GM10847 (cell line): Measurements from ENCODE around the gene CDH19.

Experiments
- POLR2A ChIP-seq: IDR thresholded peaks from 2 replicates; pipeline ENCODE4 v1.6.1; 2011; ENCODE audit not compliant: insufficient read length; ENCODE audit errors: extremely low read depth

Gene CDH19, protein sequence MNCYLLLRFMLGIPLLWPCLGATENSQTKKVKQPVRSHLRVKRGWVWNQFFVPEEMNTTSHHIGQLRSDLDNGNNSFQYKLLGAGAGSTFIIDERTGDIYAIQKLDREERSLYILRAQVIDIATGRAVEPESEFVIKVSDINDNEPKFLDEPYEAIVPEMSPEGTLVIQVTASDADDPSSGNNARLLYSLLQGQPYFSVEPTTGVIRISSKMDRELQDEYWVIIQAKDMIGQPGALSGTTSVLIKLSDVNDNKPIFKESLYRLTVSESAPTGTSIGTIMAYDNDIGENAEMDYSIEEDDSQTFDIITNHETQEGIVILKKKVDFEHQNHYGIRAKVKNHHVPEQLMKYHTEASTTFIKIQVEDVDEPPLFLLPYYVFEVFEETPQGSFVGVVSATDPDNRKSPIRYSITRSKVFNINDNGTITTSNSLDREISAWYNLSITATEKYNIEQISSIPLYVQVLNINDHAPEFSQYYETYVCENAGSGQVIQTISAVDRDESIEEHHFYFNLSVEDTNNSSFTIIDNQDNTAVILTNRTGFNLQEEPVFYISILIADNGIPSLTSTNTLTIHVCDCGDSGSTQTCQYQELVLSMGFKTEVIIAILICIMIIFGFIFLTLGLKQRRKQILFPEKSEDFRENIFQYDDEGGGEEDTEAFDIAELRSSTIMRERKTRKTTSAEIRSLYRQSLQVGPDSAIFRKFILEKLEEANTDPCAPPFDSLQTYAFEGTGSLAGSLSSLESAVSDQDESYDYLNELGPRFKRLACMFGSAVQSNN

DNA sequence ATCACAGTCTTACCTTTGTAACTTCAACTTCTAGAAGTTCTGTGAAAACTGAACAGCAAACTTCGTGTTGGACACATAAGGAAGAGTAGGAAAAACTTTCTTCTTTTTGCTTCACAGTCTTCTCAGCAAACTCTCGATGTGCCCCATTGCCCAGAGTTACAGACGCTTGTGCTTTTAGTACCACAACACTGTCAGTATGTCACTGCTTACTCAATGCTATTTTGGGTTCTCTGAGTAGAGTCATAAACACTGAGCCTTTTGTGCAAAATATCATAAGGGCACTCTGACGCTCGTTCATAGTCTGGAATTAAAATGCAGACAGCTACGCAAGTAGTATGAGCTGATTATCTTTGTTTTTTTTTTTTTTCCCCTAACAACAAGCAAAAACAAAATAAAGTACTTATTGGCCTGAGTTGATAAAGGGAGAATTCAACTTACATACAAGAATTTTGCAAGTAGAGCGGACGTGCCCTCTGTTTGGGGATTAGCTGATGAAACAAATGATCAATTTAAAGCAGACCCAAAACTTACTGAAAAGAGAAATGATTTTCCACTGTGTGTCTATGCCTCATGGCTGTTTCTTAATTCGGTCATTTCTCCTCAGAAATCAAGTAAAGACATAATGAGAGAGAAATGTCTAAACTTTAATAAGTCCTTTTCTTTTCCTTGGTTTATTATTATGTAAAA lies at the start of gene CDH19:
TSS of gene CDH19 (minus strand) at position 150 of the 687 bp plus-strand sequence. CDS start 31,886 bp downstream, outside the sequence.
- TF ChIP-seq POLR2A: no peak

DNA sequence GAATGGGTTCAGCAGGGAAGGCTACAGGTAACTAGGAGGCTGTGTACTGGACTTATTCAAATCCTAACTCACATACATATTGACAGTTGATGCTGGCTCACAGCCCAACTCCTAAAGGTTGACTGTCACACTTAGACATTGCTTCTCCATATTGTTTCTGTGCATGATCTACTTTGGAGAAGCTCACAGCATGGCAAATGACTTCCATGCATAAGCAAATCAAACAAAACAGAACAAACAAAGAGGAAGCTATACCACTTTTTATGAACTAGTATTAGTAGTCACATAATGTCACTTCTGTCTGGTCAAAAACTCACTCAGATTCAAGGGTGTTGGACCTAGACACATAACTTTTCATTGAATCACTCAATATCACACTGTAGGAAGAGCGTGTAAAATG lies 43.8 kb upstream of the CDH19 start:
- TF ChIP-seq POLR2A: no peak

DNA sequence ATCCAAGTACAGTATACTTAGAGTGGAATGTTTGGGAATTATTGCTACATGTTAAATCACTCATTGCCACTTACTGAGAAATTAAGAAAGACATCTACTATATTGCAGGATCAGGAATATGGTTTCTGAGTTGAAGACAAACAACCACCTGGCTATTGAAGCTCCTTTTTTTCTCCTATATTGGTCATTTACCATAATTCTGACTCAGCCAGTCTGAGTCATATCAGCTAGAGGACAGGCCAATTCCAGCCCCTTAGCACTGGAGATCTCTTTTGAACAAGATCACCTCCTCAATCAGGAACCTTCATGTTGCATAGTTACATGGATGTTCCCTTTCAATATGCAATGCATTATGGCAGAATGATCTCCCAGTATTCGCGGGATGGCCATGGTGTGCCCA lies 42.7 kb upstream of the CDH19 start:
- TF ChIP-seq POLR2A: no peak

DNA sequence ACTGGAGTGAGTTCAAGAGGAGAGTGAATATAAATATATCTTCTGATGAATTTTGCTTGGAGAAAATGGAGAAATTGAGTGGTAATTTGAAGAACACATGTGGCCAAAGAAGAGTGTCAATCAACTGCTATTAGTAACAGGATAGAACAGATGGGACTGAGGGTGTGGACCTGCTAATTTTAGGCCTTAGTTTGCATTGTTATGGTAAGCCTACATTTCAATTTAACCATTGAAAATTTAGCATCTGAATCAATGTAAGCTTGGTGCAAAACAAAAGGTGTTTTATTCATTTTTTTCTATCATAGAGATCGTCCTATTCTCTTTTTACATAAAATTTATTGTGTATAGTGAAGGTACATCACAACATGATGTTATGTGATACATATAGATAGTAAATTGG lies 42.1 kb upstream of the CDH19 start:
- TF ChIP-seq POLR2A: no peak

DNA sequence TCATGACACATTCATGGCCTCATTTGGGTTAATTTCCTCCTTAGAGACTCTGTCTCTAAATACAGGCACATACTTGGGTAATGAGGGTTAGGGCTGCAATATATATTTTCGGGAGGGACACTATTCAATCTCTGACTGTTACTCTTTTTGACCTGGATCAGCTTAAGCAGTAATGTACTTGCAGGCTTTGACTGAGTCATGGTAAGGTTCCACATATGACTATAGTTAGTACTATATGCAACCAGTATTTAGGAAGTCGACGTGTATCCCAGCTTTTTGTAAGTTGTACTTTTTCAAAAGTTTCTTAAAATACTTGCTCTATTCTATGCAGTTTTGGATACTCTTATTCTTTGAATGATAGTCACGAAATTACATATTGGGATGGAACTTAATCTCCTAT lies 37.2 kb upstream of the CDH19 start:
- no peak for TF ChIP-seq POLR2A

DNA sequence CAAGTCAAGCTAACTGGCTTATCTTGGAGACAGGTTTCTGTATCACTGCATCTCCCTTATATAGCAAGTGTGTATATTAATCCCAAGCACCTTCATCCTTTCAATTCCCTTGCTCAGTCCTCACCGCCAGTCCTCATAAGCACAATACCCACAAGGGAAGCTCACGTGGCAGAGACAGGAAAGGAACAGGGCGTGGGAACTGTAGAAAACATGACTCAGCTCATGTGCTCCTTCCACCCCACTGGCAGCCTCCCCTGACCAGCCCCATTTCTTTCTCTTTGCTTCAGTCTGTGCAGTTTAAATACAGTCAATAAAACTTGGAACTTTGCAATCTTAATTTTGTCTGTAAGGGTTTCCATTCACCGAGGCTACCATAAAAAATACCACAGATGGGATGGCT lies 36.5 kb upstream of the CDH19 start:
- no peak for TF ChIP-seq POLR2A

DNA sequence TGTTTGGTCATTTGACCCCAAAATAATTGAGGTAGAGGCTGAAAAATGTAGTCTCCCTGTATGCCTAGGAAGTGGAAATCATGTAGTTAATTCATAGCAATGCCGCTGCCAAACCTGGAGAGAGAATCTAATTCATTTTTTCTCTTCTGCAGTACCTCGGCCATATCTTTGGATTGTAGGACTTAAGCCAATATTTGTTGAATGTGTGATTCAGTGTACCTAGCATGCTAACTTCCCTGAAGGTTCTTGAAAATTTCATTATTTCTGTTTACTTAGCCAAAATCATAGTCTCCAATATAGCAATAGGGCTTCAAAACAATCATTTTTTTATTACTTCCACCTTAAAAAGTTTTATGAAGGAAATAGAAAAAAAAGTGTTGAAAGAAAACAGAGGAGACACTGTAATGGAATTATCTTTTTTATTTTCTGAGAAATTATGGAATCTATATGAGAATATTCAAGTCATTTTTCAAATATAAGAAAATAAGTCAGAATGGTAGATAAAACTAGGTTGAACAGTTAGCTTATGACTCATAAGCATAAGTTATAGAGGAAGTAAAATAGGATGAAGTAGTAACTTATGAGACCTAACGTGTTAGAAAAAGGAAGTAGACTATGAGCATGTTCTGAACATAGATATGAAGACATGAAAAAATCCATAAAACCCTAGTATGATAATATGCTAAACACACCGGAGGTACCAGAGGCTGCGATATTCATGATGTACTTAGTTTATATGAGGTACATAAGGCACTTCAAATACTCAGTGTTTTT lies 35.2 kb upstream of the CDH19 start:
- no peak for TF ChIP-seq POLR2A

DNA sequence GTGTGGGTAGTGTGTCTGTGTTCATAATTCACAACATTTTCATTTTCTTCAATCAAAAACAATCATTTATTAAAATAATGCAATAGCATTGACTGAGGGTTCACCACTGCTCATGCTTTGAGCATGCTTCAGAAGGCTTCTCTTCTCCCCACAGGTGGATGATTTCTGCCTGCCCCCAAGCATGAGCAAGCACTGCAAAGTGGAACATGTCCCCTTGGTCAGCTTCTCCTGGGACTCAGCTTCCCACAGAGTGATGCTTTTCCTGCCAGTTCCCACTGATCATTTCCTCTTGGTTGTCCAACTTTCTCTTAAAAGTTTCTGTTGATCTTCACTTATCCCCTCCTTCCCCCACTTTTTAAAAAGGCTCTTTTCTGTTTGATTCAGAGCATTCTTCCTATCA lies 31.5 kb upstream of the CDH19 start:
- no peak for TF ChIP-seq POLR2A

DNA sequence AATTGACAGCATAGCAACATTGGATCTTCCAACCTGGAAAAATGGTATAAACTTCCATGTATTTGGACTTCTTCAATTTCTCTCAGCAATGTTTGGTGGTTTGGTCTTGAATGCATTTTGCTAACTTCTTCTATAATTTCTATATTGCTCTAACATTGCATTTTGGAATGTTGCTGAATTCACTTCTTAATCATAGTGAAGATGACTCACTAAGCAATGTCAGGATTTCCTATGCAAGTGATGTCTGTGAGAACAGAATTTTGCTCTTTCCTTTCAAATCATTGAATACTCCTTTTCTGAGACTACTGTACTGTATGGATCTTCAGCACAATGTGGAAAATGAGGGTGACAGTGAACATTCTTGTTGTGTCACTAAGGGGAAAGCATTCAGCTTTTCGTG lies 28.9 kb upstream of the CDH19 start:
- TF ChIP-seq POLR2A: no peak

DNA sequence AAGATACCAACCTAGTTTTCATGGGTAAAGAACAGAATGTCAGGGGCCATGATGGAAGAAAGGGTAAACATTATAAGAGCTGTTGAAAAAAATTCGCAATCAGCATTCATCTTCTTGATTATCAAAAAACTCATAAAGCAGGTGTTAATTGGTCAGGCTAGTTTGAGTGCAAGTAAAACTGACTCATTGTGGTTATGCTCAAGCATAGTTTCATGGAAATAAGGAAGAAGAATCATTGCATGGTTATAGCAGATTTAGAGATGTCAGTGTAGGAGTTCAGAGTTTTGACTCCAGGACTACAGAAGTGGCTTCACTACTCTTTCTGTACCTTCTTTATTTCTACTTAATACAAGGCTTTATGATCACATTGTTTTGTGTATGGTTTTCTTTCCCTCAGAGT lies 26.9 kb upstream of the CDH19 start:
- no peak for TF ChIP-seq POLR2A

DNA sequence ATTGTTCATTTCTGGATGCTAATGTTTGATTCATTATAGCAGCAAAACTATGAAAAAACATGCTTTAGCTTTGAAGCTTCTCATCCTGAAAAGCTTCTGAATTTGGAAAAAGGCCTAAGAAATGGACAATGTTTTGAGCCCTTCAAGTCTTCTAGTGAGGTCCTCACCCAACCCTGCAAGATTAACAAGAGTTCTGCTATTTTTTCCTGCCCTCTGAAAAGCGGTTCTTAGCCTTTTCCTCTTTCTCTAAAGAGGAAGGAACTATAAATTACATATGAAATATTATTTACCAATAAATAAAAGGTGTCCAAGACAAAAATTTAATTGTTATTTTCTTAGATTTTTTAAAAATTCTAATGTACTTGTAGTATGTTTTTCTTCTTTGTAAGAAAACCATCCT lies 19.9 kb upstream of the CDH19 start:
- no peak for TF ChIP-seq POLR2A

DNA sequence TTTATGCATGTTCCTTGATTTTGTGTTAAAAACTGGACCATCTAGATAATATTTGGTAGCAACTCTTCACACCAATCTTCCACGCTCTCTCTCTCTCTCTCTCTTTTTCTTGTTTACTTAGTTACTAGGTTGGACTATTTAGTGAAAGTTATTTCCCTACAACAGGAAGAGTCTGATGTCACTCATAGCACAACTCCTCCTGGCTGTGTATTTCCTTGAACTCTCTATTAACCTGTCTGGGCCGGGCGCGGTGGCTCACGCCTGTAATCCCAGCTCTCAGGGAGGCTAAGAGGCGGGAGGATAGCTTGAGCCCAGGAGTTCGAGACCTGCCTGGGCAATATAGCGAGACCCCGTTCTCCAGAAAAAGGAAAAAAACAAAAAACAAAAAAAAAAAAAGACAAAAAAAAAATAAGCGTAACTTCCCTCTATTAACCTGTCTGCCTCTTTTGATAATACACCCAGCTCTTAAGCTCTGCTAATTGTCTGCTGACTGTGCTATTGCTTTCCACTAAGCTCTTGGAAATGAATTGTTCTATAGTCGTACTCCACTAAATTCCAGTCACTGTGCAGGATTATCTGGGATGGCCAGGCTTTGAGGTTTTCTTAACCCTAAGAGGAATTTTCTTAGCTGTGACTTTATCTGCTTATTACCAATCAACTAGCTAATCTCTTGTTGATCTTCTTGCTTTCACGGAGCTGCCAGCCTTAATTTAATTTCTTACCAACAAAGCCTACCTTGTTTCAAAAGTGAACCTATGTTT lies 18.1 kb upstream of the CDH19 start:
- TF ChIP-seq POLR2A: no peak

DNA sequence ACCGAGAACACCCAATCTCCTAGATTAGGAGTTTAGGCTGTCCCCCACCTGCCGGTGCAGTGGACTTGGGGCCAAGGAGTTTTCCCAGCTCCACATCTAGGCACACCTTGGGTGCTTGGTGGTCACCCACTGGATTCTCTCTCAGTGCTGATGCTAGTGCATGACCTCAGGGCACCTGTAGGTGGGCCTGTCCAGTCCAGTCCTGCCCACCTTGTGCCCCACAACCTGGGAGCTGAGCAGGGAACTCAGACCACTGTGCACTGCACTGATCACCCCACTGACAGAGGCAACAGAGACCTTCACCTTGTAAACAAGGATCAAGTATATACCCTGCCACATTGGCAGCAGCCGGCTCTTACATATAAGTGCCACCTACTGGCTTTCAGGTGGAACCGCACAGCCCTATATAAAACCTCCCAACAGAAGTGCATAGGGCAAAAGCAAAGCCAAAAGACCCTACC lies 12.7 kb upstream of the CDH19 start:
- TF ChIP-seq POLR2A: no peak

DNA sequence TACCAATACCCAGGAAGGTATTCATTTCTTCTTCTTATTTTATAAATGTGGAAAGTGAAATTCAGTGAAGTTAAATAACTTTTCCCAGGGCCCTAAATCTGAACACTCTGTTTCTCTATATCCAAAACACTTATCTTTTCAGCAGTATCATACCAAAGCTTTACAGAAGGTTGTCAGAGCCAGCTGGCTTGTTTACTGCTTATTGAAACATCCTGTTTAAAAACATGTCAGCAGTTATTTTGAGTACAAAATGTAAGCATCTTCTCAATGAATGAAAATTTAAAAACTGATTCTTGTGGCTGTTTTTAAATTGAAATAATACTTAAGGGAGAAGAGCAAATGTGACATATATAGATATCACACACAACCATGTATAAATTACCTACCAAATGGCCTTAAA lies 11.3 kb upstream of the CDH19 start:
- TF ChIP-seq POLR2A: no peak

DNA sequence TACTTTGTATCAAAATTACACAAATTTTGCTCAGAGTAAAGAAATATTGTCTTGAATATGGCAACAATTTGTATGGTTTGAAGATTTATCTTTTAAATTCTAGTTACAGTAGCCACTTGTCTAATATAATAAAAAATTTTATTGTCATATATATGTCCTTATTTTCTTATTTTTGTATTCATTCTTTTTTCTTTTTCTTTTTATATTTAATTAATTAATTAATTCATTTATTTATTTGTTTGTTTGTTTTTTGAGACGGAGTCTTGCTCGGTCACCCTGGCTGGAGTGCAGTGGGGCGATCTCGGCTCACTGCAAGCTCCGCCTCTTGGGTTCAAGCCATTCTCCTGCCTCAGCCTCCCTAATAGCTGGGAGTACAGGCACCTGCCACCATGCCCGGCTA lies 3.7 kb upstream of the CDH19 start:
- no peak for TF ChIP-seq POLR2A

DNA sequence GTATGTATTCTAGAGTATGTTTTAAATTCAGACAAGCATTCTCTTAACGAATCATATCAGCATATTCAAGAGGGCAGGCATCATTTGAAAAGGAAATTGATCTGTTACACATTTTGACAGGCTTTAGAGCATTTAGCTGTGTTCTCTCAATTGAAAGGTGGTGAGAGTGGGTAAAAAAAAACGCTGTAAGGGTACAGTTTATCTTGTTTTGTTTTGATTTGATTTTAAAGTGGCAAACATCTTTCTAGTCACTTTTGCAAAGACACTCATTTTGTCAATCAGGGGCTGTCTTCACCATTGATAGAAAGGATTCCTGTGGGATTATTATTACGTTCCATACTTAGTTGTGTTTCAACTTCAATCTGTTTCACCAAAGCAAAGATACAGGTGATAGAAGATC lies 2.2 kb downstream of the CDH19 start:
- TF ChIP-seq POLR2A: no peak
